Measurements from ENCODE around the gene COMMD1. TPM values are rescaled to one million over a fixed set of nuclear protein-coding genes. Genes with fewer than 3 reads are reported as not detected.

Gene COMMD1
- total RNA-seq, 4 donors from 2014 or later, result 8.5 to 80.7 (median 48.2) TPM

DNA sequence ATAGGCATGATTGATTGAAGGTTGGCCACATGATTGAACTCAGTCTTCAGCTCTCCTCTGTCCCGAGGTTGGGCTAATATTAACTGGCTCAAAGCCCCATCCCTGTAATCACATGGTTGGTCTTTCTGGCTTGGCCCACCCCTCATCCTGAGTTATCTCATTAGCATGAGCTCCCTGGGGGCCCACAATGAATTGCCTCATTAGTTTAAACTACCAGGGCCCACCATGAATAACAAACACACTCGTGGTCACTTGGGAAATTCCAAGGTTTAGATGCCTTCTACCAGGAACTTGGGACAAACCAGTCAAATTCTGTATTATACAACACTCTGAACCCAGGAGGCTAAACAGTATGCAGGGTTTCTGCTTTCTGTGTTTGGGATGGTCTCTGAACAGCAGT is 168.8 kb downstream of the COMMD1 start:
- peak overlapping the region; percentile 37 to 79 for H3K27ac ChIP-seq
- no peaks in the 10 kb centered on the region for H3K27me3 ChIP-seq
- H3K36me3 ChIP-seq, result no peaks in the 10 kb centered on the region
- TF ChIP-seq POLR2A (IDR thresholded peaks at IDR 0.05), result no peak
- TF ChIP-seq, protein P1, sequence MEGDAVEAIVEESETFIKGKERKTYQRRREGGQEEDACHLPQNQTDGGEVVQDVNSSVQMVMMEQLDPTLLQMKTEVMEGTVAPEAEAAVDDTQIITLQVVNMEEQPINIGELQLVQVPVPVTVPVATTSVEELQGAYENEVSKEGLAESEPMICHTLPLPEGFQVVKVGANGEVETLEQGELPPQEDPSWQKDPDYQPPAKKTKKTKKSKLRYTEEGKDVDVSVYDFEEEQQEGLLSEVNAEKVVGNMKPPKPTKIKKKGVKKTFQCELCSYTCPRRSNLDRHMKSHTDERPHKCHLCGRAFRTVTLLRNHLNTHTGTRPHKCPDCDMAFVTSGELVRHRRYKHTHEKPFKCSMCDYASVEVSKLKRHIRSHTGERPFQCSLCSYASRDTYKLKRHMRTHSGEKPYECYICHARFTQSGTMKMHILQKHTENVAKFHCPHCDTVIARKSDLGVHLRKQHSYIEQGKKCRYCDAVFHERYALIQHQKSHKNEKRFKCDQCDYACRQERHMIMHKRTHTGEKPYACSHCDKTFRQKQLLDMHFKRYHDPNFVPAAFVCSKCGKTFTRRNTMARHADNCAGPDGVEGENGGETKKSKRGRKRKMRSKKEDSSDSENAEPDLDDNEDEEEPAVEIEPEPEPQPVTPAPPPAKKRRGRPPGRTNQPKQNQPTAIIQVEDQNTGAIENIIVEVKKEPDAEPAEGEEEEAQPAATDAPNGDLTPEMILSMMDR (IDR thresholded peaks at IDR 0.05), result no peak
- no peaks in the 10 kb centered on the region for H3K9me3 ChIP-seq
- no peak for DNase-seq
- H3K4me3 ChIP-seq, result no peak overlapping the region
- intact Hi-C loops (cut with DNase I; ENCODE audit: low total_unique reads), result no loop called here
- no peaks in the 10 kb centered on the region for H3K4me1 ChIP-seq

DNA sequence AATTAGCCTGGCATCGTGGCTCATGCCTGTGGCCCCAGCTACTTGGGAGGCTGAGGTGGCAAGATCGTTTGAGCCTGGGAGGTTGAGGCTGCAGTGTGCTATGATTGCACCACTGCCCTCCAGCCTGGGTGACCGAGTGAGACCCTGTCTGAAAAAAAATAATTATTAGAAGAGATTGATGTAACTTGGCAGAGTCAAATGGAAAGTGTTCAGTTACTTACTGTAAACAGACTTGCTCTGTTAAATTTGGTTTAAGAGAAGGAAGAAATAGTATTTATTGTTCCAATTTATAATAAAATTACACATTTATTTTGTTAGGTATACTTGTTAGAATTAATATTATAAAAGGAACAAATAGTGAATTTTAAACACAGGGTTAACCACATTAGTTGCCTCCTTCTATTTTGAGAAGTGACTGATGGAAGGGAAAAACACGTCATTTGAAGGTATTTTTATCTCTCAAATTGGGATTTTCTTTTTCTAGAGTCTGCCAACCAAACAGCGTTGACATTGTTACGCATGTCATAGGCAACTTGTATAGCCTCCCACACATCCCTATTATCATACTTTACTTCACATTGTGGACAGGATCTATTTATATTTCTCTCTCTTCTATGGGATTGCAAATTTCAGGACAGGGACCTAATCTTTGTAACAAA is 171.6 kb downstream of the COMMD1 start:
- TF ChIP-seq, protein P1 (IDR thresholded peaks at IDR 0.05), result no peak
- TF ChIP-seq POLR2A (IDR thresholded peaks at IDR 0.05), result no peak
- Histone ChIP-seq H3K9me3 (no peaks in the 10 kb centered on the region), H3K4me3 (no peak overlapping the region), H3K27ac (peak overlapping the region; percentile 53 to 79), H3K36me3 (no peaks in the 10 kb centered on the region), H3K27me3 (no peaks in the 10 kb centered on the region), H3K4me1 (no peaks in the 10 kb centered on the region)
- intact Hi-C loops (cut with DNase I; ENCODE audit: low total_unique reads), result no loop called here
- DNase-seq, result no peak

DNA sequence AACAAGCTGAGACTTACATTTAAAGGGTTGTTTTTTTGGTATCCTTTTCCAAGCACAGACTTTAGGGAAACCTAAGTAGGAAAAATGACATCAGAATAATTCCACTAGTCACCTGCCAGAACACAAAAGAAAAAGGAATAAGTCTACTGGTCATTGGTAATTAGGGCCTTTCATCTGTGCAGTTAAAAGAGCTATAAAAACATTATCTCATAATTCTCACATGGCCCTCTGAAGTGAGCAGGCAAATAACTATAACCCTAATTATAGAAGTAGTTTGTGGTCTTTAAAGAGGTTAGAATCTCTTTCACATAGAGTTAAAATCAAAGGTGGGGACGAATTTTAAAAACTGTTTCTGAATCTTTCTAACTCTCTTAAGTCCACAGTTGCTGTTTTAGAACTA is 179.3 kb downstream of the COMMD1 start:
- no peak overlapping the region for H3K4me3 ChIP-seq
- H3K36me3 ChIP-seq, result no peaks in the 10 kb centered on the region
- H3K27ac ChIP-seq, result no peak overlapping the region
- intact Hi-C loops (cut with DNase I; ENCODE audit: low total_unique reads), result no loop called here
- no peaks in the 10 kb centered on the region for H3K4me1 ChIP-seq
- no peaks in the 10 kb centered on the region for H3K9me3 ChIP-seq
- TF ChIP-seq, protein P1 (IDR thresholded peaks at IDR 0.05), result no peak
- TF ChIP-seq POLR2A (IDR thresholded peaks at IDR 0.05), result no peak
- no peaks in the 10 kb centered on the region for H3K27me3 ChIP-seq
- no peak for DNase-seq

DNA sequence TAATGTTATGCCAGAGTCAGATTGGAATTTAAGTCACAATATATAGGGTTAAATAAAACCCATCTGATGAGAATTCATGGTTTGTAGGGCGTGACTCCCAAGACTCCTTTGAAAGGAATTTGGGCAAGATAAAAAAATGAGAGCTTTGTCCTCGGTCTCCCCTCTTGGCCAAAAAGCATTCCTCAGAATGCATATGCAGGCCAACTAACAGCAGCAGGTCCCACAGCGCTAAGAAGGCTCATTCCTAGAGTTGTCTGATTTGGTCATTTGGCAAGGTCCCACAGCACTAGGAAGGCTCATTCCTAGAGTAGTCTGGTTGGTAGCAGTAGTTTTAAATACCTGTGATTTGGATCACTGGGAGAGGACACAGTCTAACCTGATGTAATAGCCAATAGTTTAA is 184.2 kb downstream of the COMMD1 start:
- H3K27ac ChIP-seq, result no peak overlapping the region
- no peak for DNase-seq
- intact Hi-C loops (cut with DNase I; ENCODE audit: low total_unique reads), result no loop called here
- H3K27me3 ChIP-seq, result no peaks in the 10 kb centered on the region
- H3K4me1 ChIP-seq, result no peaks in the 10 kb centered on the region
- H3K36me3 ChIP-seq, result no peaks in the 10 kb centered on the region
- H3K4me3 ChIP-seq, result no peak overlapping the region
- TF ChIP-seq, protein P1 (IDR thresholded peaks at IDR 0.05), result no peak
- no peak for TF ChIP-seq POLR2A (IDR thresholded peaks at IDR 0.05)
- no peaks in the 10 kb centered on the region for H3K9me3 ChIP-seq

DNA sequence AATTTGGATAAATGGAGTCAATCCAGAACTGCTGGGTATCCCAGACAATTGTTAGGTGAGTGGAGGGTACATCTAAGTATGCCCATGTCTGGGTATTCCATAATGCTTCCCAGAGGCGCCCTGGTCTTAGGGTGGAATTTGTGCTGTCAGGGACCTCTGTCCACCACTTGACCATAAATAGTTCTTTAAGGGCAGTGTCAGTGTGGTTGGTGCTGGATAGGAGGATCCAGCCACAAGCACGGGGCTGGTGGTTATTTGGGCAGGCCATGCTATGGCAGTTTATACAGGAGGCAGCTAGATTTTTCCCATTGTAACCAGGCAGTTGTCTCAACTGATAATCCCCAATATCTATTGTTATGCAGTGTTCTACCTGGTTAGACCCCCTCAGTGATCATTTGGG is 186.0 kb downstream of the COMMD1 start:
- Histone ChIP-seq H3K27me3 (no peaks in the 10 kb centered on the region), H3K27ac (no peak overlapping the region), H3K4me3 (no peak overlapping the region), H3K36me3 (no peaks in the 10 kb centered on the region), H3K4me1 (peaks cover 0 to 6% of the 10 kb centered on the region in 2 donors), H3K9me3 (no peaks in the 10 kb centered on the region)
- TF ChIP-seq POLR2A (IDR thresholded peaks at IDR 0.05), result no peak
- TF ChIP-seq, protein P1 (IDR thresholded peaks at IDR 0.05), result no peak
- DNase-seq, result no peak
- intact Hi-C loops (cut with DNase I; ENCODE audit: low total_unique reads), result no loop called here

All from uterus (tissue), 4 donors.